Activated CD4-positive, alpha-beta T cell treated with anti-CD3 and anti-CD28 coated beads, Interleukin-2, amount 10 ng/mL, durations not matched to agents 24 days and 14 days (primary cell): ENCODE results near the gene DEF6. TPM values are rescaled to one million over a fixed set of nuclear protein-coding genes. Genes with fewer than 3 reads are reported as not detected.

Experiments
- DNase-seq: peaks from one replicate; pipeline ENCODE4 v3.0.0; 2022
- H3K27ac Mint-ChIP-seq: one replicate; pipeline ENCODE4 v1.8.0; 2022; ENCODE audit warnings: mild to moderate bottlenecking, mixed read lengths
- H3K27me3 Mint-ChIP-seq: one replicate; pipeline ENCODE4 v1.8.0; 2022; ENCODE audit warnings: mixed read lengths
- H3K36me3 Mint-ChIP-seq: one replicate; pipeline ENCODE4 v1.8.0; 2022; ENCODE audit warnings: low read depth, mild to moderate bottlenecking, mixed read lengths
- H3K4me1 Mint-ChIP-seq: one replicate; pipeline ENCODE4 v1.8.0; 2021; ENCODE audit warnings: mixed read lengths
- H3K4me3 Mint-ChIP-seq: one replicate; pipeline ENCODE4 v1.8.0; 2022; ENCODE audit warnings: mild to moderate bottlenecking, moderate library complexity, mixed read lengths
- H3K9me3 Mint-ChIP-seq: one replicate; pipeline ENCODE4 v1.8.0; 2021; ENCODE audit warnings: mixed read lengths
- intact Hi-C: fragments of 100-400 bp; cut with micrococcal nuclease; formaldehyde crosslinking; loops from one replicate; pipeline ENCODE4 v1.15.1; 2023
- total RNA-seq: library from RNA; stranded (reverse); gene quantifications from 2 replicates; pipeline ENCODE4 v1.2.3, GENCODE V29; 2022

Gene DEF6
- total RNA-seq, 1 donor from 2014 or later: 113 TPM

GRCh38 chr6:35264550-35265274 lies 32.9 kb upstream of the DEF6 start:
- H3K27ac Mint-ChIP-seq: no peak overlapping the region
- H3K4me3 Mint-ChIP-seq: no peak overlapping the region
- peaks cover 4% of the 10 kb centered on the region for H3K36me3 Mint-ChIP-seq
- intact Hi-C loops: no loop called here
- H3K4me1 Mint-ChIP-seq: peaks cover 26% of the 10 kb centered on the region
- no peaks in the 10 kb centered on the region for H3K27me3 Mint-ChIP-seq
- H3K9me3 Mint-ChIP-seq: no peaks in the 10 kb centered on the region
- no peak for DNase-seq

- Mint-ChIP-seq H3K36me3 (peaks cover 7% of the 10 kb centered on the region), H3K27me3 (no peaks in the 10 kb centered on the region), H3K4me3 (no peak overlapping the region), H3K27ac (no peak overlapping the region), H3K4me1 (peaks cover 21% of the 10 kb centered on the region), H3K9me3 (no peaks in the 10 kb centered on the region)
- no peak for DNase-seq
- intact Hi-C loops: no loop called here
Measured at GRCh38 chr6:35265523-35265922, 32.1 kb upstream of the DEF6 start.

GRCh38 chr6:35267446-35267845 lies 30.2 kb upstream of the DEF6 start:
- Mint-ChIP-seq H3K27me3 (no peaks in the 10 kb centered on the region), H3K4me1 (peaks cover 13% of the 10 kb centered on the region), H3K9me3 (no peaks in the 10 kb centered on the region), H3K27ac (no peak overlapping the region), H3K4me3 (no peak overlapping the region), H3K36me3 (peaks cover 11% of the 10 kb centered on the region)
- no peak for DNase-seq
- intact Hi-C loops: no loop called here

GRCh38 chr6:35267897-35268296 lies 29.7 kb upstream of the DEF6 start:
- H3K27me3 Mint-ChIP-seq: no peaks in the 10 kb centered on the region
- intact Hi-C loops: no loop called here
- DNase-seq: no peak
- no peak overlapping the region for H3K27ac Mint-ChIP-seq
- no peak overlapping the region for H3K4me3 Mint-ChIP-seq
- H3K36me3 Mint-ChIP-seq: peaks cover 11% of the 10 kb centered on the region
- H3K9me3 Mint-ChIP-seq: no peaks in the 10 kb centered on the region
- peaks cover 8% of the 10 kb centered on the region for H3K4me1 Mint-ChIP-seq

GRCh38 chr6:35272005-35272404 lies 25.6 kb upstream of the DEF6 start:
- no peaks in the 10 kb centered on the region for H3K27me3 Mint-ChIP-seq
- H3K4me3 Mint-ChIP-seq: no peak overlapping the region
- no peak for DNase-seq
- no peak overlapping the region for H3K27ac Mint-ChIP-seq
- H3K4me1 Mint-ChIP-seq: peaks cover 5% of the 10 kb centered on the region
- intact Hi-C loops: no loop called here
- H3K9me3 Mint-ChIP-seq: no peaks in the 10 kb centered on the region
- peaks cover 13% of the 10 kb centered on the region for H3K36me3 Mint-ChIP-seq

- Mint-ChIP-seq H3K27me3 (no peaks in the 10 kb centered on the region), H3K4me1 (peaks cover 2% of the 10 kb centered on the region), H3K4me3 (no peak overlapping the region), H3K9me3 (no peaks in the 10 kb centered on the region), H3K36me3 (peaks cover 9% of the 10 kb centered on the region), H3K27ac (no peak overlapping the region)
- intact Hi-C loops: no loop called here
- no peak for DNase-seq
Measured at GRCh38 chr6:35273822-35274559, 23.6 kb upstream of the DEF6 start.

- H3K27me3 Mint-ChIP-seq: no peaks in the 10 kb centered on the region
- H3K4me1 Mint-ChIP-seq: peaks cover 2% of the 10 kb centered on the region
- H3K4me3 Mint-ChIP-seq: no peak overlapping the region
- H3K27ac Mint-ChIP-seq: no peak overlapping the region
- peaks cover 6% of the 10 kb centered on the region for H3K36me3 Mint-ChIP-seq
- no peaks in the 10 kb centered on the region for H3K9me3 Mint-ChIP-seq
- no peak for DNase-seq
- intact Hi-C loops: no loop called here
Measured at GRCh38 chr6:35275744-35276260, 21.8 kb upstream of the DEF6 start.

GRCh38 chr6:35278708-35279107 lies 18.9 kb upstream of the DEF6 start:
- Mint-ChIP-seq H3K9me3 (no peaks in the 10 kb centered on the region), H3K4me3 (no peak overlapping the region), H3K36me3 (peaks cover 20% of the 10 kb centered on the region), H3K4me1 (peaks cover 2% of the 10 kb centered on the region), H3K27me3 (no peaks in the 10 kb centered on the region), H3K27ac (no peak overlapping the region)
- intact Hi-C loops: no loop called here
- no peak for DNase-seq

GRCh38 chr6:35280903-35281302 lies 16.7 kb upstream of the DEF6 start:
- no peaks in the 10 kb centered on the region for H3K9me3 Mint-ChIP-seq
- intact Hi-C loops: no loop called here
- no peak overlapping the region for H3K27ac Mint-ChIP-seq
- H3K4me3 Mint-ChIP-seq: no peak overlapping the region
- H3K4me1 Mint-ChIP-seq: no peaks in the 10 kb centered on the region
- H3K36me3 Mint-ChIP-seq: peaks cover 23% of the 10 kb centered on the region
- DNase-seq: no peak
- no peaks in the 10 kb centered on the region for H3K27me3 Mint-ChIP-seq

- Mint-ChIP-seq H3K4me1 (no peaks in the 10 kb centered on the region), H3K9me3 (no peaks in the 10 kb centered on the region), H3K36me3 (peaks cover 30% of the 10 kb centered on the region), H3K27ac (no peak overlapping the region), H3K27me3 (no peaks in the 10 kb centered on the region), H3K4me3 (no peak overlapping the region)
- no peak for DNase-seq
- intact Hi-C loops: no loop called here
Measured at GRCh38 chr6:35282472-35282871, 15.1 kb upstream of the DEF6 start.

GRCh38 chr6:35283361-35283760 lies 14.3 kb upstream of the DEF6 start:
- H3K27ac Mint-ChIP-seq: no peak overlapping the region
- H3K4me1 Mint-ChIP-seq: no peaks in the 10 kb centered on the region
- no peaks in the 10 kb centered on the region for H3K27me3 Mint-ChIP-seq
- H3K9me3 Mint-ChIP-seq: no peaks in the 10 kb centered on the region
- intact Hi-C loops: no loop called here
- DNase-seq: no peak
- H3K36me3 Mint-ChIP-seq: peaks cover 30% of the 10 kb centered on the region
- H3K4me3 Mint-ChIP-seq: no peak overlapping the region

GRCh38 chr6:35287671-35288396 lies 9.8 kb upstream of the DEF6 start:
- intact Hi-C loops: no loop called here

GRCh38 chr6:35288834-35289233 lies 8.8 kb upstream of the DEF6 start:
- intact Hi-C loops: no loop called here
- Mint-ChIP-seq H3K9me3 (no peaks in the 10 kb centered on the region), H3K4me3 (no peak overlapping the region), H3K36me3 (peaks cover 30% of the 10 kb centered on the region), H3K27ac (no peak overlapping the region), H3K4me1 (no peaks in the 10 kb centered on the region), H3K27me3 (no peaks in the 10 kb centered on the region)
- no peak for DNase-seq

More at GRCh38 chr6:35287671-35288396, 9.8 kb upstream of the DEF6 start:
- Mint-ChIP-seq H3K36me3 (peaks cover 39% of the 10 kb centered on the region), H3K4me3 (no peak overlapping the region), H3K9me3 (no peaks in the 10 kb centered on the region), H3K27ac (no peak overlapping the region), H3K4me1 (no peaks in the 10 kb centered on the region), H3K27me3 (no peaks in the 10 kb centered on the region)
- DNase-seq: no peak

GRCh38 chr6:35291491-35291890 lies 6.1 kb upstream of the DEF6 start:
- H3K27ac Mint-ChIP-seq: no peak overlapping the region
- peaks cover 4% of the 10 kb centered on the region for H3K4me1 Mint-ChIP-seq
- H3K9me3 Mint-ChIP-seq: no peaks in the 10 kb centered on the region
- DNase-seq: no peak
- intact Hi-C loops: no loop called here
- no peaks in the 10 kb centered on the region for H3K27me3 Mint-ChIP-seq
- H3K36me3 Mint-ChIP-seq: peaks cover 32% of the 10 kb centered on the region
- H3K4me3 Mint-ChIP-seq: no peak overlapping the region
